GM23338 (cell line): ENCODE data around the gene COL18A1. TPM values are rescaled to one million over a fixed set of nuclear protein-coding genes. Genes with fewer than 3 reads are reported as not detected.

ENCODE experiments used
- ATAC-seq: fragments of 200-7000 bp; cut with Tn5 transposase; 3 replicates; pipeline ENCODE4 v1.9.1; 2020
- DNase-seq: peaks from one replicate; pipeline ENCODE4 v3.0.0-alpha.2; 2015; ENCODE audit warnings: low spot score
- H2AFZ ChIP-seq: fragments of 200-600 bp; sonication (generic); 2 replicates; pipeline ENCODE4 v1.8.0; 2016; ENCODE audit warnings: antibody characterized with exemption, mild to moderate bottlenecking, moderate library complexity
- H3F3A ChIP-seq: fragments of 200-600 bp; sonication (generic); replicated peaks from 2 replicates; pipeline ENCODE4 v1.8.0; 2017; ENCODE audit warnings: antibody characterized with exemption, mixed run types, low read depth
- H3K27ac ChIP-seq: fragments of 200-600 bp; sonication (generic); 2 replicates; pipeline ENCODE4 v1.6.1; 2016; ENCODE audit warnings: low read depth
- H3K27me3 ChIP-seq: fragments of 200-600 bp; sonication (generic); 2 replicates; pipeline ENCODE4 v1.8.0; 2016; ENCODE audit warnings: mild to moderate bottlenecking, mixed run types, moderate library complexity; ENCODE audit not compliant: insufficient read depth
- H3K36me3 ChIP-seq: fragments of 200-600 bp; sonication (generic); 2 replicates; pipeline ENCODE4 v1.8.0; 2016; ENCODE audit warnings: mild to moderate bottlenecking; ENCODE audit not compliant: insufficient read depth
- H3K4me1 ChIP-seq: fragments of 200-600 bp; sonication (generic); 2 replicates; pipeline ENCODE4 v1.8.0; 2016; ENCODE audit warnings: mild to moderate bottlenecking, moderate library complexity; ENCODE audit not compliant: insufficient read depth
- H3K4me2 ChIP-seq: fragments of 200-600 bp; sonication (generic); 2 replicates; pipeline ENCODE4 v1.7.1; 2017; ENCODE audit warnings: mixed run types
- H3K4me3 ChIP-seq: fragments of 200-600 bp; sonication (generic); 2 replicates; pipeline ENCODE4 v1.6.1; 2016; ENCODE audit warnings: mixed run types
- H3K79me2 ChIP-seq: fragments of 200-600 bp; sonication (generic); replicated peaks from 2 replicates; pipeline ENCODE4 v1.8.0; 2017; ENCODE audit warnings: mild to moderate bottlenecking; ENCODE audit not compliant: insufficient read depth
- H3K9me2 ChIP-seq: fragments of 200-600 bp; sonication (generic); 2 replicates; pipeline ENCODE4 v1.8.0; 2017; ENCODE audit not compliant: insufficient read depth
- H4K20me1 ChIP-seq: fragments of 200-600 bp; sonication (generic); replicated peaks from 2 replicates; pipeline ENCODE4 v1.8.0; 2017; ENCODE audit warnings: mild to moderate bottlenecking; ENCODE audit not compliant: insufficient read depth
- H3K27ac Mint-ChIP-seq: 2 replicates; pipeline ENCODE4 v1.8.0; 2020; ENCODE audit warnings: inconsistent platforms, mild to moderate bottlenecking, moderate library complexity, mixed read lengths
- H3K27me3 Mint-ChIP-seq: 3 replicates; pipeline ENCODE4 v1.8.0; 2022; ENCODE audit warnings: low read depth, mild to moderate bottlenecking, moderate library complexity, mixed read lengths, inconsistent platforms; ENCODE audit not compliant: insufficient read depth, poor library complexity
- H3K36me3 Mint-ChIP-seq: 3 replicates; pipeline ENCODE4 v1.8.0; 2021; ENCODE audit warnings: low read depth, mild to moderate bottlenecking, inconsistent platforms, moderate library complexity, mixed read lengths
- H3K4me1 Mint-ChIP-seq: 3 replicates; pipeline ENCODE4 v1.8.0; 2020; ENCODE audit warnings: mild to moderate bottlenecking, inconsistent platforms, mixed read lengths
- H3K4me3 Mint-ChIP-seq: 3 replicates; pipeline ENCODE4 v1.8.0; 2021; ENCODE audit warnings: moderate library complexity, mild to moderate bottlenecking, inconsistent platforms, mixed read lengths
- H3K9me3 Mint-ChIP-seq: 3 replicates; pipeline ENCODE4 v1.8.0; 2020; ENCODE audit warnings: moderate library complexity, mild to moderate bottlenecking, inconsistent platforms, mixed read lengths
- CTCF ChIP-seq, 2 experiments: fragments of 200-600 bp in 1 of 2; sonication (generic) in 1 of 2; conservative IDR thresholded peaks; 2 replicates each; pipeline versions ENCODE4 v1.5.1 to v1.6.1; 2016 to 2017; ENCODE audit warnings: antibody characterized with exemption in 2 of 2, low read depth in 2 of 2, mild to moderate bottlenecking in 2 of 2, moderate library complexity in 1 of 2
- ETS1 ChIP-seq: IDR thresholded peaks from 2 replicates; pipeline ENCODE4 v1.6.1; 2016; ENCODE audit warnings: antibody characterized with exemption
- NANOG ChIP-seq: IDR thresholded peaks from 2 replicates; pipeline ENCODE4 v1.6.1; 2016; ENCODE audit warnings: antibody characterized with exemption, borderline replicate concordance
- POLR2AphosphoS5 ChIP-seq: IDR thresholded peaks from 2 replicates; pipeline ENCODE4 v1.6.1; 2016; ENCODE audit warnings: antibody characterized with exemption, low read depth
- STAT1 ChIP-seq: IDR thresholded peaks from one replicate; pipeline ENCODE4 v1.6.1; 2016; ENCODE audit warnings: antibody characterized with exemption; ENCODE audit not compliant: unreplicated experiment
- ZNF331 ChIP-seq: fragments of 250-450 bp; sonication (Bioruptor Pico); IDR thresholded peaks from 2 replicates; pipeline ENCODE4 v1.5.0; 2020; ENCODE audit warnings: low read depth, mild to moderate bottlenecking, moderate library complexity
- ZNF462 ChIP-seq: fragments of 250-450 bp; sonication (Bioruptor Pico); IDR thresholded peaks from 2 replicates; pipeline ENCODE4 v1.5.0; 2020; ENCODE audit warnings: mild to moderate bottlenecking, moderate library complexity
- polyA plus RNA-seq: library from polyadenylated mRNA; unstranded; fragments of >200 nt; fragmentation: Nextera tagmentation; extraction: Ambion mirVana; gene quantifications from 2 replicates; pipeline ENCODE4 v1.2.1, GENCODE V29; 2016
- total RNA-seq: library from RNA; depleted of rRNA; stranded (reverse); fragments of >200 nt; shearing (Covaris generic); gene quantifications from 2 replicates; pipeline ENCODE4 v1.2.3, GENCODE V29; 2014
- TF ChIP-seq, protein P1 (sequence below): IDR thresholded peaks from one replicate; pipeline ENCODE4 v1.6.1; 2018; ENCODE audit warnings: antibody characterized with exemption; ENCODE audit not compliant: unreplicated experiment

COL18A1 gene
- total and polyA plus RNA-seq, 2 experiments from 2014 or later: 38.4 to 430 TPM

GRCh38 chr21:45378258-45378966 lies 26.6 kb upstream of the COL18A1 start (continued):
- TF ChIP-seq ETS1 (no peak), NANOG (no peak)

DNA sequence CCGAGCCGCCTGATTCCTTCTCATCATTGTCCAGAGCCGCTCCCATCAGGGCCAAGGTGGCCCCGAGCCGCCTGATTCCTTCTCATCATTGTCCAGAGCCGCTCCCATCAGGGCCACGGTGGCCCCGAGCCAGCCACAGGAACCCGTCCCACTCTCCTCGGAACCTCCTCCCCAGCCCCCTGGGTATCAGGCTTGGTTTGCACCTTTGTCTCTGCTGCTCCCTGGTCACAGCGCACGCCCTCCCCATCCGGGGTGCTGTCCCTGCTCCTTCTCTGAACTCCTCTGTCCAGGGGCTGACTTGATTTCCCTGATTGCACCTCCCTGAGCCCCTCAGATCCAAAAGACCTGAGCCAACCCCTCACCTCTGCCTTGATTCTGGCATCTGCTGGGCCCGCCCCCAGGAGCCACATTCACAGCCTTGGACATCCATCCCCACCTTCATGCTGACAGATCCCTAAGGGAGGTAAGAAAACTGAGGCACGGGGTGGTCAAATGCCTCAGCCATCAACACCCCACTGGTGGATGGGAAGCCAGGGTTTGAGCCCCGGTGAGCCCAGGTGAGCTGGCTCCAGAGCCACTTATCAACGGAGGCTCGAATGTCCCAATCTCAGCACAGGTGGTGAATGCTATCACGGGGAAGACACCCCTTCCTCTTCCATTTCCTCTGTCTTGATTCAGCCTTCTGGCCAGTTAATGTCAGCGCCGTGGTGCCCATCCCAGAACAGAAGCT lies 25.6 kb upstream of the COL18A1 start:
- Histone ChIP-seq H3K79me2 (no peaks in the 10 kb centered on the region), H2AFZ (no peak overlapping the region), H3K4me3 (no peak overlapping the region), H3F3A (peaks cover 14% of the 10 kb centered on the region; the same call in 1 of the 2 replicates), H3K36me3 (no peaks in the 10 kb centered on the region), H3K27ac (no peak overlapping the region), H3K4me2 (no peak overlapping the region), H4K20me1 (no peaks in the 10 kb centered on the region), H3K9me2 (no peaks in the 10 kb centered on the region), H3K27me3 (no peaks in the 10 kb centered on the region), H3K4me1 (peaks cover 7% of the 10 kb centered on the region; the same call in 1 of the 2 replicates)
- ATAC-seq: no peak
- Mint-ChIP-seq H3K27ac (peak overlapping the region; percentile 77; the same call in 1 of the 2 replicates), H3K27me3 (peaks cover 11% of the 10 kb centered on the region), H3K36me3 (peaks cover 17% of the 10 kb centered on the region), H3K4me3 (no peak overlapping the region; the same call in 2 of the 3 replicates), H3K9me3 (peaks cover 9% of the 10 kb centered on the region), H3K4me1 (peaks cover 28% of the 10 kb centered on the region)
- no peak for DNase-seq
- TF ChIP-seq POLR2AphosphoS5 (no peak), CTCF (conservative IDR thresholded peaks at IDR 0.05; ENCODE audit: low read depth in 2 of 2) (no peak), ZNF331 (CRISPR knock-in tag) (no peak), STAT1 (no peak), ETS1 (no peak), ZNF462 (CRISPR knock-in tag) (no peak), NANOG (no peak)
- TF ChIP-seq, protein P1, sequence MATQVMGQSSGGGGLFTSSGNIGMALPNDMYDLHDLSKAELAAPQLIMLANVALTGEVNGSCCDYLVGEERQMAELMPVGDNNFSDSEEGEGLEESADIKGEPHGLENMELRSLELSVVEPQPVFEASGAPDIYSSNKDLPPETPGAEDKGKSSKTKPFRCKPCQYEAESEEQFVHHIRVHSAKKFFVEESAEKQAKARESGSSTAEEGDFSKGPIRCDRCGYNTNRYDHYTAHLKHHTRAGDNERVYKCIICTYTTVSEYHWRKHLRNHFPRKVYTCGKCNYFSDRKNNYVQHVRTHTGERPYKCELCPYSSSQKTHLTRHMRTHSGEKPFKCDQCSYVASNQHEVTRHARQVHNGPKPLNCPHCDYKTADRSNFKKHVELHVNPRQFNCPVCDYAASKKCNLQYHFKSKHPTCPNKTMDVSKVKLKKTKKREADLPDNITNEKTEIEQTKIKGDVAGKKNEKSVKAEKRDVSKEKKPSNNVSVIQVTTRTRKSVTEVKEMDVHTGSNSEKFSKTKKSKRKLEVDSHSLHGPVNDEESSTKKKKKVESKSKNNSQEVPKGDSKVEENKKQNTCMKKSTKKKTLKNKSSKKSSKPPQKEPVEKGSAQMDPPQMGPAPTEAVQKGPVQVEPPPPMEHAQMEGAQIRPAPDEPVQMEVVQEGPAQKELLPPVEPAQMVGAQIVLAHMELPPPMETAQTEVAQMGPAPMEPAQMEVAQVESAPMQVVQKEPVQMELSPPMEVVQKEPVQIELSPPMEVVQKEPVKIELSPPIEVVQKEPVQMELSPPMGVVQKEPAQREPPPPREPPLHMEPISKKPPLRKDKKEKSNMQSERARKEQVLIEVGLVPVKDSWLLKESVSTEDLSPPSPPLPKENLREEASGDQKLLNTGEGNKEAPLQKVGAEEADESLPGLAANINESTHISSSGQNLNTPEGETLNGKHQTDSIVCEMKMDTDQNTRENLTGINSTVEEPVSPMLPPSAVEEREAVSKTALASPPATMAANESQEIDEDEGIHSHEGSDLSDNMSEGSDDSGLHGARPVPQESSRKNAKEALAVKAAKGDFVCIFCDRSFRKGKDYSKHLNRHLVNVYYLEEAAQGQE: no peak
